H1 (cell line): ENCODE measurements around the gene FGGY. TPM values are rescaled to one million over a fixed set of nuclear protein-coding genes. Genes with fewer than 3 reads are reported as not detected.

Experiments
- CTCF ChIA-PET: fragments of 300-600 bp; sonication (Branson Sonifier 250); formaldehyde crosslinking; loops from one replicate; lab custom pipeline; 2021; ENCODE audit not compliant: partially characterized antibody; lab: Charles Lee
- POLR2A ChIA-PET: fragments of 300-600 bp; sonication (Branson Sonifier 250); formaldehyde crosslinking; loops from one replicate; lab custom pipeline; 2021; ENCODE audit warnings: inconsistent platforms; ENCODE audit not compliant: partially characterized antibody; lab: Charles Lee
- DNase-seq, 2 experiments: peaks; one replicate each; pipeline versions ENCODE4 v3.0.0 to v3.0.0-alpha.2; 2010 to 2022; ENCODE audit warnings: low spot score in 2 of 2, low read depth in 1 of 2, mixed read lengths in 1 of 2
- FAIRE-seq: peaks from 2 replicates; lab custom pipeline; 2011; peaks lifted over from hg19 to GRCh38; lab: Jason Lieb, UNC
- H2AFZ ChIP-seq: 2 replicates; pipeline ENCODE4 v1.8.1; 2012; ENCODE audit warnings: low read length, inconsistent platforms
- H2AK5ac ChIP-seq: 2 replicates; pipeline ENCODE4 v1.6.1; 2013; ENCODE audit warnings: low read depth, low read length
- H2BK120ac ChIP-seq: replicated peaks from 2 replicates; pipeline ENCODE3; 2013; ENCODE audit warnings: low read depth, low read length, inconsistent platforms
- H2BK12ac ChIP-seq: 2 replicates; pipeline ENCODE4 v1.6.1; 2013; ENCODE audit warnings: low read depth, low read length
- H2BK15ac ChIP-seq: 2 replicates; pipeline ENCODE4 v1.6.1; 2013; ENCODE audit warnings: low read length
- H2BK20ac ChIP-seq: 2 replicates; pipeline ENCODE4 v1.6.1; 2013; ENCODE audit warnings: low read length
- H2BK5ac ChIP-seq: 2 replicates; pipeline ENCODE4 v1.6.1; 2013; ENCODE audit warnings: low read depth, low read length
- H3K14ac ChIP-seq: 2 replicates; pipeline ENCODE4 v1.6.1; 2013; ENCODE audit warnings: inconsistent platforms; ENCODE audit not compliant: insufficient read length
- H3K18ac ChIP-seq: 2 replicates; pipeline ENCODE4 v1.6.1; 2013; ENCODE audit warnings: low read length; ENCODE audit errors: extremely low read depth
- H3K23ac ChIP-seq: 2 replicates; pipeline ENCODE4 v1.6.1; 2013; ENCODE audit warnings: inconsistent platforms; ENCODE audit not compliant: insufficient read length
- H3K23me2 ChIP-seq: 2 replicates; pipeline ENCODE4 v1.6.1; 2013; ENCODE audit warnings: low read depth, low read length
- H3K27ac ChIP-seq: 2 replicates; pipeline ENCODE4 v1.6.1; 2011; ENCODE audit warnings: low read depth, low read length, inconsistent platforms
- H3K27me3 ChIP-seq, 4 experiments: replicated peaks in 1 of 4; 1 replicate in 1 of 4; 2 replicates in 3 of 4; pipeline versions ENCODE4 v1.6.1 to v1.8.1; 2011 to 2013; ENCODE audit warnings: low read length in 3 of 4, mild to moderate bottlenecking in 3 of 4, inconsistent platforms in 2 of 4, mixed read lengths in 2 of 4, moderate library complexity in 1 of 4; ENCODE audit not compliant: control insufficient read depth in 3 of 4, insufficient read depth in 3 of 4; ENCODE audit errors: extremely low read depth in 1 of 4
- H3K36me3 ChIP-seq, 4 experiments: 2 replicates each; pipeline versions ENCODE4 v1.6.1 to v1.8.1; 2011 to 2013; ENCODE audit warnings: mild to moderate bottlenecking in 4 of 4, low read length in 3 of 4, moderate library complexity in 2 of 4, control low read depth in 1 of 4, inconsistent platforms in 1 of 4; ENCODE audit not compliant: insufficient read depth in 4 of 4, control insufficient read depth in 2 of 4
- H3K4ac ChIP-seq: replicated peaks from 2 replicates; pipeline ENCODE3; 2013; ENCODE audit warnings: low read length, low read depth, mixed read lengths, inconsistent platforms; ENCODE audit not compliant: insufficient read length
- H3K4me1 ChIP-seq, 4 experiments: replicated peaks in 1 of 4; 1 replicate in 1 of 4; 2 replicates in 3 of 4; pipeline versions ENCODE4 v1.6.1 to v1.8.1; 2011 to 2013; ENCODE audit warnings: low read length in 3 of 4, inconsistent platforms in 2 of 4, mixed read lengths in 1 of 4; ENCODE audit not compliant: insufficient read depth in 4 of 4, control insufficient read depth in 3 of 4
- H3K4me2 ChIP-seq, 2 experiments: 2 replicates each; pipeline versions ENCODE4 v1.6.1 to v1.8.1; 2011 to 2013; ENCODE audit warnings: low read depth in 2 of 2, low read length in 2 of 2, control low read depth in 1 of 2, inconsistent platforms in 1 of 2, mild to moderate bottlenecking in 1 of 2; ENCODE audit not compliant: insufficient read depth in 1 of 2
- H3K4me3 ChIP-seq, 4 experiments: fragments of 200-600, 300-600 bp in 1 of 4; sonication (generic), shearing (Covaris generic), sonication (Bioruptor Twin) in 1 of 4; 2 replicates each; pipeline versions ENCODE4 v1.5.1 to v1.8.1; 2011 to 2016; ENCODE audit warnings: low read length in 4 of 4, low read depth in 3 of 4, control low read depth in 2 of 4, inconsistent platforms in 2 of 4, mild to moderate bottlenecking in 2 of 4, mixed read lengths in 1 of 4, moderate library complexity in 1 of 4; ENCODE audit not compliant: insufficient read depth in 2 of 4; ENCODE audit errors: extremely low read depth in 1 of 4
- H3K56ac ChIP-seq: replicated peaks from 2 replicates; pipeline ENCODE3; 2013; ENCODE audit warnings: low read depth, mild to moderate bottlenecking, mixed read lengths, low read length, inconsistent platforms; ENCODE audit not compliant: insufficient read length
- H3K79me1 ChIP-seq: 2 replicates; pipeline ENCODE4 v1.6.1; 2013; ENCODE audit warnings: low read depth, low read length, control low read depth
- H3K79me2 ChIP-seq, 2 experiments: 2 replicates each; pipeline versions ENCODE4 v1.6.1 to v1.8.1; 2012 to 2013; ENCODE audit warnings: low read length in 2 of 2, mild to moderate bottlenecking in 2 of 2, inconsistent platforms in 1 of 2; ENCODE audit not compliant: insufficient read depth in 2 of 2, control insufficient read depth in 1 of 2
- H3K9ac ChIP-seq, 4 experiments: replicated peaks in 1 of 4; 1 replicate in 1 of 4; 2 replicates in 3 of 4; pipeline versions ENCODE4 v1.6.1 to v1.8.1; 2011 to 2013; ENCODE audit warnings: low read depth in 3 of 4, low read length in 3 of 4, control low read depth in 2 of 4, mild to moderate bottlenecking in 2 of 4, moderate library complexity in 2 of 4, inconsistent platforms in 1 of 4; ENCODE audit errors: extremely low read depth in 1 of 4
- H3K9me3 ChIP-seq, 2 experiments: 2 replicates each; pipeline versions ENCODE4 v1.6.1 to v1.8.1; 2012 to 2013; ENCODE audit warnings: mild to moderate bottlenecking in 2 of 2, moderate library complexity in 2 of 2, control low read depth in 1 of 2, inconsistent platforms in 1 of 2, low read depth in 1 of 2, low read length in 1 of 2, mixed read lengths in 1 of 2; ENCODE audit not compliant: insufficient read depth in 2 of 2
- H4K20me1 ChIP-seq, 2 experiments: replicated peaks in 1 of 2; 2 replicates each; pipeline versions ENCODE3 to v1.8.1; 2011 to 2013; ENCODE audit warnings: inconsistent platforms in 2 of 2, low read length in 2 of 2, mild to moderate bottlenecking in 1 of 2; ENCODE audit not compliant: insufficient read depth in 2 of 2, control insufficient read depth in 1 of 2
- H4K5ac ChIP-seq: 2 replicates; pipeline ENCODE4 v1.6.1; 2013; ENCODE audit warnings: low read length, low read depth, mixed read lengths, inconsistent platforms; ENCODE audit not compliant: insufficient read length
- H4K8ac ChIP-seq: 2 replicates; pipeline ENCODE4 v1.8.0; 2013; ENCODE audit warnings: mild to moderate bottlenecking, moderate library complexity, low read length, inconsistent platforms; ENCODE audit not compliant: insufficient read depth; ENCODE audit errors: extremely low read depth
- H4K91ac ChIP-seq: replicated peaks from 2 replicates; pipeline ENCODE3; 2013; ENCODE audit warnings: low read length, mixed read lengths, inconsistent platforms; ENCODE audit not compliant: insufficient read length
- EGR1 ChIP-seq: IDR thresholded peaks from 2 replicates; pipeline ENCODE4 v1.6.1; 2011; ENCODE audit warnings: low read depth, low read length, borderline replicate concordance
- GABPA ChIP-seq: IDR thresholded peaks from 2 replicates; pipeline ENCODE4 v1.6.1; 2011; ENCODE audit warnings: mild to moderate bottlenecking, low read length, moderate library complexity, borderline replicate concordance; ENCODE audit not compliant: insufficient read depth
- HDAC6 ChIP-seq: IDR thresholded peaks from one replicate; pipeline ENCODE4 v1.7.1; 2012; ENCODE audit warnings: low read depth, mild to moderate bottlenecking, inconsistent platforms, low read length, moderate library complexity
- JUN ChIP-seq: IDR thresholded peaks from 2 replicates; pipeline ENCODE4 v1.6.1; 2011; ENCODE audit warnings: low read depth, mild to moderate bottlenecking, improper control_type of control experiment, low read length
- RFX5 ChIP-seq: IDR thresholded peaks from 2 replicates; pipeline ENCODE4 v1.6.1; 2011; ENCODE audit warnings: low read depth, low read length, improper control_type of control experiment, borderline replicate concordance
- SP4 ChIP-seq: IDR thresholded peaks from 2 replicates; pipeline ENCODE4 v1.6.1; 2012; ENCODE audit warnings: low read length, inconsistent platforms
- YY1 ChIP-seq: IDR thresholded peaks from 2 replicates; pipeline ENCODE4 v1.6.1; 2011; ENCODE audit warnings: low read depth, mild to moderate bottlenecking, low read length
- ZNF274 ChIP-seq: IDR thresholded peaks from 2 replicates; pipeline ENCODE4 v1.7.0; 2012; ENCODE audit warnings: low read length, borderline replicate concordance; ENCODE audit errors: extremely low read depth
- polyA plus RNA-seq, 7 experiments: library from polyadenylated mRNA; depleted of rRNA in 3 of 7; stranded (reverse) in 5 of 7; unstranded in 2 of 7; fragments of >200 nt in 5 of 7; fragments of 200-250 nt in 2 of 7; gene quantifications; 1 replicate in 5 of 7; 2 replicates in 1 of 7; 4 replicates in 1 of 7; pipeline versions ENCODE4 v1.2.1 to v1.2.3, GENCODE V29; 2011 to 2013; ENCODE audit warnings: missing spikeins in 2 of 7, mixed read lengths in 2 of 7
- total RNA-seq: library from RNA; stranded (reverse); fragmentation: NEBNext Ultra II Directional; extraction: Animal tissue kit (Norgen Biotek cat#: 25700); gene quantifications from 2 replicates; pipeline ENCODE4 v1.2.1, GENCODE V29; 2021
- TF ChIP-seq, protein P1 (sequence below): IDR thresholded peaks from 2 replicates; pipeline ENCODE4 v1.6.1; 2011; ENCODE audit warnings: low read length, improper control_type of control experiment
- TF ChIP-seq, protein P2 (sequence below): IDR thresholded peaks from 2 replicates; pipeline ENCODE4 v1.6.1; 2012; ENCODE audit warnings: inconsistent platforms
- TF ChIP-seq, protein P3 (sequence below), 3 experiments: IDR thresholded peaks; 1 replicate in 2 of 3; 2 replicates in 1 of 3; pipeline versions ENCODE4 v1.5.1 to v1.6.1; 2011; ENCODE audit warnings: low read length in 3 of 3, mild to moderate bottlenecking in 3 of 3, inconsistent platforms in 2 of 3, low read depth in 1 of 3, moderate library complexity in 1 of 3; ENCODE audit not compliant: insufficient read depth in 1 of 3; ENCODE audit errors: control extremely low read depth in 1 of 3

FGGY gene
- total and polyA plus RNA-seq, 2 of the 8 experiments (the other 6 are each of a cell fraction or from before 2014, with no cell fraction given) = 10.3 to 12.5 TPM

DNA sequence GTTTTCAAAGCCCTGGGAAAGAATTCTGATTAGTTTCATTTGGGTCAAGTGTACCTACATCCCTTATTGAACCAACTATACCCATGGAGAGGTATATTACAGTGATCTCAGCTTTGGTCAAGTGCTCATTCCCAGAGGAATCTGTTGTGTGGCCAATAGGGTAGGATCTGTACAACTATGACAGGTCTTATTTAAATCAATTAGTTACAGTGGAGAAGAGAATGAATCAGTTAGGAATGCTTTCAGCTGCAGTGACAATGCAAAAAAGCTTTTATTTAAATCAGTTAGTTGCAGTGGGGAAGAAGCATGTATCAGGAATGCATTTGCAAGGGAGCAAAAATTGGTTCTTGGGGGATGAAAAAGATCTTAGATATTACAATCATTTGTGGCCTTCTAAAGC, 119.0 kb downstream of the FGGY start:
- H3K9me3 ChIP-seq = no peaks in the 10 kb centered on the region
- no peak overlapping the region for H4K8ac ChIP-seq
- POLR2A ChIA-PET = no interaction called here
- no peak overlapping the region for H3K18ac ChIP-seq
- H3K4me1 ChIP-seq = peaks cover 0 to 9% (median 5%) of the 10 kb centered on the region in 4 experiments; a peak in 3 of 7 replicates
- no peak overlapping the region for H2AFZ ChIP-seq
- H3K23me2 ChIP-seq = no peaks in the 10 kb centered on the region
- no peak overlapping the region for H3K27ac ChIP-seq
- H2BK120ac ChIP-seq = no peak overlapping the region
- no peak overlapping the region for H3K4me2 ChIP-seq
- no peaks in the 10 kb centered on the region for H3K79me2 ChIP-seq
- FAIRE-seq (no peak), DNase-seq (no peak)
- no peaks in the 10 kb centered on the region for H3K27me3 ChIP-seq
- no peak overlapping the region for H2BK5ac ChIP-seq
- no peaks in the 10 kb centered on the region for H4K20me1 ChIP-seq
- no peak overlapping the region for H2BK15ac ChIP-seq
- no peak overlapping the region for H3K56ac ChIP-seq
- H2AK5ac ChIP-seq = no peak overlapping the region
- H3K79me1 ChIP-seq = no peaks in the 10 kb centered on the region
- no peak overlapping the region for H3K14ac ChIP-seq
- H2BK12ac ChIP-seq = no peak overlapping the region
- H2BK20ac ChIP-seq = no peak overlapping the region
- H3K4ac ChIP-seq = no peak overlapping the region
- no peak overlapping the region for H3K9ac ChIP-seq
- no peak overlapping the region for H3K4me3 ChIP-seq
- no peaks in the 10 kb centered on the region for H3K36me3 ChIP-seq
- H4K5ac ChIP-seq = no peak overlapping the region
- CTCF ChIA-PET = interaction anchor here (0.6 to 2.0 kb wide), 4 partner anchors 12 to 283 kb away, joined by 3 to 5 read pairs (median 3); no protein-coding TSS in a partner anchor
- H3K23ac ChIP-seq = no peak overlapping the region
- H4K91ac ChIP-seq = no peak overlapping the region
- TF ChIP-seq GABPA = no peak
- TF ChIP-seq, protein P1, sequence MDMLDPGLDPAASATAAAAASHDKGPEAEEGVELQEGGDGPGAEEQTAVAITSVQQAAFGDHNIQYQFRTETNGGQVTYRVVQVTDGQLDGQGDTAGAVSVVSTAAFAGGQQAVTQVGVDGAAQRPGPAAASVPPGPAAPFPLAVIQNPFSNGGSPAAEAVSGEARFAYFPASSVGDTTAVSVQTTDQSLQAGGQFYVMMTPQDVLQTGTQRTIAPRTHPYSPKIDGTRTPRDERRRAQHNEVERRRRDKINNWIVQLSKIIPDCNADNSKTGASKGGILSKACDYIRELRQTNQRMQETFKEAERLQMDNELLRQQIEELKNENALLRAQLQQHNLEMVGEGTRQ = no peak
- no peak for TF ChIP-seq EGR1
- TF ChIP-seq HDAC6 = no peak
- TF ChIP-seq ZNF274 = no peak
- TF ChIP-seq, protein P2, sequence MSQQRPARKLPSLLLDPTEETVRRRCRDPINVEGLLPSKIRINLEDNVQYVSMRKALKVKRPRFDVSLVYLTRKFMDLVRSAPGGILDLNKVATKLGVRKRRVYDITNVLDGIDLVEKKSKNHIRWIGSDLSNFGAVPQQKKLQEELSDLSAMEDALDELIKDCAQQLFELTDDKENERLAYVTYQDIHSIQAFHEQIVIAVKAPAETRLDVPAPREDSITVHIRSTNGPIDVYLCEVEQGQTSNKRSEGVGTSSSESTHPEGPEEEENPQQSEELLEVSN = no peak
- TF ChIP-seq YY1 = no peak
- TF ChIP-seq, protein P3, sequence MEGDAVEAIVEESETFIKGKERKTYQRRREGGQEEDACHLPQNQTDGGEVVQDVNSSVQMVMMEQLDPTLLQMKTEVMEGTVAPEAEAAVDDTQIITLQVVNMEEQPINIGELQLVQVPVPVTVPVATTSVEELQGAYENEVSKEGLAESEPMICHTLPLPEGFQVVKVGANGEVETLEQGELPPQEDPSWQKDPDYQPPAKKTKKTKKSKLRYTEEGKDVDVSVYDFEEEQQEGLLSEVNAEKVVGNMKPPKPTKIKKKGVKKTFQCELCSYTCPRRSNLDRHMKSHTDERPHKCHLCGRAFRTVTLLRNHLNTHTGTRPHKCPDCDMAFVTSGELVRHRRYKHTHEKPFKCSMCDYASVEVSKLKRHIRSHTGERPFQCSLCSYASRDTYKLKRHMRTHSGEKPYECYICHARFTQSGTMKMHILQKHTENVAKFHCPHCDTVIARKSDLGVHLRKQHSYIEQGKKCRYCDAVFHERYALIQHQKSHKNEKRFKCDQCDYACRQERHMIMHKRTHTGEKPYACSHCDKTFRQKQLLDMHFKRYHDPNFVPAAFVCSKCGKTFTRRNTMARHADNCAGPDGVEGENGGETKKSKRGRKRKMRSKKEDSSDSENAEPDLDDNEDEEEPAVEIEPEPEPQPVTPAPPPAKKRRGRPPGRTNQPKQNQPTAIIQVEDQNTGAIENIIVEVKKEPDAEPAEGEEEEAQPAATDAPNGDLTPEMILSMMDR (IDR thresholded peaks at IDR 0.05; ENCODE audit: control extremely low read depth in 1 of 3, insufficient read depth in 1 of 3, low read depth in 1 of 3, low read length in 3 of 3) = no peak
- TF ChIP-seq RFX5 = no peak
- no peak for TF ChIP-seq JUN
- TF ChIP-seq SP4 = no peak
